Measurements from ENCODE around the gene SVOP.
A peak's percentile ranks its signal among the peaks of the same experiment; 100 is the strongest.
"Not testable (repeated sequence)": the region's sequence is repeated elsewhere in the genome, so short reads cannot be mapped to it uniquely, and the experiment has no call there.

The SVOP gene

GRCh38 chr12:108899145-108899544 is 121.7 kb downstream of the SVOP start:
- no peak for DNase-seq (ENCODE audit: low read depth, low spot score)
- no peak overlapping the region for H3K27ac ChIP-seq

GRCh38 chr12:108896817-108897216 is 124.1 kb downstream of the SVOP start:
- no peak for DNase-seq (ENCODE audit: low read depth, low spot score)
- no peak overlapping the region for H3K27ac ChIP-seq

GRCh38 chr12:108896336-108896735 is 124.5 kb downstream of the SVOP start:
- H3K27ac ChIP-seq = no peak overlapping the region
- no peak for DNase-seq (ENCODE audit: low read depth, low spot score)

GRCh38 chr12:108895220-108895802 is 125.6 kb downstream of the SVOP start:
- H3K27ac ChIP-seq = no peak overlapping the region
- no peak for DNase-seq (ENCODE audit: low read depth, low spot score)

GRCh38 chr12:108890208-108890607 is 130.7 kb downstream of the SVOP start:
- H3K27ac ChIP-seq = no peak overlapping the region
- no peak for DNase-seq (ENCODE audit: low read depth, low spot score)

- H3K27ac ChIP-seq = no peak overlapping the region
- DNase-seq (ENCODE audit: low read depth, low spot score) = no peak
Measured at GRCh38 chr12:108888031-108888430, 132.8 kb downstream of the SVOP start.

- DNase-seq (ENCODE audit: low read depth, low spot score) = no peak
- no peak overlapping the region for H3K27ac ChIP-seq
Measured at GRCh38 chr12:108886873-108887629, 133.8 kb downstream of the SVOP start.

GRCh38 chr12:108884116-108885012 is 136.5 kb downstream of the SVOP start:
- DNase-seq (ENCODE audit: low read depth, low spot score) = no peak
- no peak overlapping the region for H3K27ac ChIP-seq

- DNase-seq (ENCODE audit: low read depth, low spot score) = peak; percentile 57
- peak overlapping the region; percentile 23 for H3K27ac ChIP-seq
Measured at GRCh38 chr12:108881953-108882352, 138.9 kb downstream of the SVOP start.

GRCh38 chr12:108879615-108880254 is 141.1 kb downstream of the SVOP start, which contains the start of gene DAO:
DAO (plus strand) TSS chr12:108880092; CDS start chr12:108885007, 4,915 bp downstream.
- no peak within 1 kb of the TSS for H3K27ac ChIP-seq
- DNase-seq (ENCODE audit: low read depth, low spot score) = no peak

- H3K27ac ChIP-seq = no peak overlapping the region
- no peak for DNase-seq (ENCODE audit: low read depth, low spot score)
Measured at GRCh38 chr12:108876550-108876949, 144.3 kb downstream of the SVOP start.

GRCh38 chr12:108875682-108876361 is 145.0 kb downstream of the SVOP start:
- H3K27ac ChIP-seq = no peak overlapping the region
- DNase-seq (ENCODE audit: low read depth, low spot score) = no peak

GRCh38 chr12:108875280-108875679 is 145.6 kb downstream of the SVOP start:
- no peak for DNase-seq (ENCODE audit: low read depth, low spot score)

GRCh38 chr12:108868781-108869180 is 152.1 kb downstream of the SVOP start:
- DNase-seq (ENCODE audit: low read depth, low spot score) = no peak
- H3K27ac ChIP-seq = no peak overlapping the region

More at GRCh38 chr12:108875280-108875679, 145.6 kb downstream of the SVOP start:
- no peak overlapping the region for H3K27ac ChIP-seq

GRCh38 chr12:108866083-108866482 is 154.8 kb downstream of the SVOP start:
- DNase-seq (ENCODE audit: low read depth, low spot score); H3K27ac ChIP-seq: not testable (repeated sequence)

GRCh38 chr12:108865169-108865568 is 155.7 kb downstream of the SVOP start:
- DNase-seq (ENCODE audit: low read depth, low spot score) = no peak
- no peak overlapping the region for H3K27ac ChIP-seq

- no peak for DNase-seq (ENCODE audit: low read depth, low spot score)
- H3K27ac ChIP-seq = no peak overlapping the region
Measured at GRCh38 chr12:108862588-108862959, 158.3 kb downstream of the SVOP start.

GRCh38 chr12:108861878-108862587 is 158.8 kb downstream of the SVOP start:
- no peak for DNase-seq (ENCODE audit: low read depth, low spot score)
- H3K27ac ChIP-seq = no peak overlapping the region

GRCh38 chr12:108860443-108860842 is 160.4 kb downstream of the SVOP start:
- no peak for DNase-seq (ENCODE audit: low read depth, low spot score)
- H3K27ac ChIP-seq = no peak overlapping the region

Data from epithelial cell of prostate (primary cell).